OCI-LY7 (cell line): Measurements from ENCODE around the gene SAT2. TPM values are rescaled to one million over a fixed set of nuclear protein-coding genes. Genes with fewer than 3 reads are reported as not detected.

Experiments
- BruUV-seq: library from RNA; stranded (reverse); fragments of 400-500 nt; replicated peaks from 2 replicates; lab custom pipeline; 2021; lab: Mats Ljungman, UMichigan
- CTCF ChIA-PET: fragments of 300-600 bp; sonication (Branson Sonifier 250); formaldehyde crosslinking; loops from one replicate; lab custom pipeline; 2022; ENCODE audit warnings: antibody characterized with exemption; ENCODE audit not compliant: unreplicated experiment; lab: Charles Lee
- POLR2A ChIA-PET: fragments of 300-600 bp; sonication (Branson Sonifier 250); formaldehyde crosslinking; loops from one replicate; lab custom pipeline; 2022; ENCODE audit warnings: antibody characterized with exemption; lab: Charles Lee
- DNase-seq: peaks from one replicate; pipeline ENCODE4 v3.0.0-alpha.2; 2015; ENCODE audit warnings: low spot score
- H2AFZ ChIP-seq: fragments of 200-600 bp; sonication (generic), shearing (Covaris generic); 2 replicates; pipeline ENCODE4 v1.6.1; 2014; ENCODE audit warnings: mild to moderate bottlenecking, antibody characterized with exemption, low read length, moderate library complexity
- H3K27ac ChIP-seq: fragments of 200-600 bp; sonication (generic); 2 replicates; pipeline ENCODE4 v1.5.1; 2014; ENCODE audit warnings: mixed run types, low read depth, mild to moderate bottlenecking, moderate library complexity, low read length, inconsistent platforms; ENCODE audit not compliant: poor library complexity, severe bottlenecking
- H3K36me3 ChIP-seq: fragments of 200-600 bp; sonication (generic); 2 replicates; pipeline ENCODE4 v1.6.1; 2014; ENCODE audit warnings: mild to moderate bottlenecking, antibody characterized with exemption, low read length, moderate library complexity, mixed read lengths; ENCODE audit not compliant: insufficient read depth
- H3K4me1 ChIP-seq: fragments of 200-600 bp; sonication (generic); 2 replicates; pipeline ENCODE4 v1.5.1; 2014; ENCODE audit warnings: mild to moderate bottlenecking, low read length; ENCODE audit not compliant: insufficient read depth, poor library complexity, severe bottlenecking
- H3K4me2 ChIP-seq: fragments of 200-600 bp; sonication (generic); 2 replicates; pipeline ENCODE4 v1.6.1; 2014; ENCODE audit warnings: mild to moderate bottlenecking, low read length
- H3K4me3 ChIP-seq: fragments of 200-600 bp; sonication (generic); 2 replicates; pipeline ENCODE4 v1.5.1; 2014; ENCODE audit warnings: mild to moderate bottlenecking, low read depth, low read length; ENCODE audit not compliant: poor library complexity, severe bottlenecking
- H3K79me2 ChIP-seq: fragments of 200-600 bp; sonication (generic); 2 replicates; pipeline ENCODE4 v1.6.1; 2016; ENCODE audit warnings: low read depth, mild to moderate bottlenecking, low read length, moderate library complexity, mixed read lengths; ENCODE audit not compliant: insufficient read depth
- H3K9me2 ChIP-seq: fragments of 200-600 bp; sonication (generic); 2 replicates; pipeline ENCODE4 v1.6.1; 2016; ENCODE audit warnings: mild to moderate bottlenecking, low read length, mixed read lengths; ENCODE audit not compliant: insufficient read depth
- H3K9me3 ChIP-seq: fragments of 200-600 bp; sonication (generic); 2 replicates; pipeline ENCODE4 v1.6.1; 2014; ENCODE audit warnings: mild to moderate bottlenecking, mixed run types, low read length, mixed read lengths
- H4K20me1 ChIP-seq: fragments of 200-600 bp; sonication (generic); 2 replicates; pipeline ENCODE4 v1.6.1; 2014; ENCODE audit warnings: mild to moderate bottlenecking, antibody characterized with exemption, low read length, moderate library complexity, mixed read lengths; ENCODE audit not compliant: insufficient read depth
- CTCF ChIP-seq: fragments of 200-600 bp; sonication (generic); conservative IDR thresholded peaks from 2 replicates; pipeline ENCODE4 v1.5.1; 2014; ENCODE audit warnings: mild to moderate bottlenecking, antibody characterized with exemption, low read length, moderate library complexity, mixed read lengths
- EZH2phosphoT487 ChIP-seq: fragments of 200-600 bp; sonication (generic); IDR thresholded peaks from 2 replicates; pipeline ENCODE4 v1.6.1; 2018; ENCODE audit warnings: low read depth, borderline replicate concordance, mild to moderate bottlenecking, mixed run types, antibody characterized with exemption, low read length, moderate library complexity, mixed read lengths
- intact Hi-C: fragments of 100-400 bp; cut with micrococcal nuclease; formaldehyde crosslinking; loops from one replicate; pipeline ENCODE4 v1.10.0; 2022; ENCODE audit not compliant: unreplicated experiment
- total RNA-seq, 2 experiments: library from RNA; depleted of rRNA in 1 of 2; stranded (reverse); fragments of >200 nt in 1 of 2; shearing (Covaris generic) in 1 of 2; gene quantifications; 2 replicates each; pipeline ENCODE4 v1.2.3, GENCODE V29; 2014 to 2022

SAT2 gene
- total RNA-seq, 2 experiments from 2014 or later, result 16.9 to 37.3 TPM

GRCh38 chr17:7632492-7632894, 4.9 kb upstream of the SAT2 start:
- no peak overlapping the region for H3K27ac ChIP-seq
- ChIA-PET POLR2A (interaction anchor here (0.7 kb wide), 1 partner anchor 55 kb away, joined by 3 read pairs; no protein-coding TSS in a partner anchor), CTCF (no interaction called here)
- TF ChIP-seq CTCF (peak; percentile 78), EZH2phosphoT487 (no peak)
- no peak overlapping the region for H3K4me2 ChIP-seq
- H2AFZ ChIP-seq, result peak overlapping the region; percentile 29; the same call in 1 of the 2 replicates
- no peaks in the 10 kb centered on the region for H3K9me3 ChIP-seq
- no peaks in the 10 kb centered on the region for H3K9me2 ChIP-seq
- H3K4me1 ChIP-seq, result no peaks in the 10 kb centered on the region
- H3K79me2 ChIP-seq, result no peaks in the 10 kb centered on the region
- no peak overlapping the region for H3K4me3 ChIP-seq
- no TSS peak for BruUV-seq
- H4K20me1 ChIP-seq, result no peaks in the 10 kb centered on the region
- intact Hi-C loops, result loop anchor here (10.0 kb wide), 1 partner anchor 152 kb away; no protein-coding TSS in a partner anchor
- no peaks in the 10 kb centered on the region for H3K36me3 ChIP-seq
- peak; percentile 62 for DNase-seq

GRCh38 chr17:7631398-7632380, 4.1 kb upstream of the SAT2 start:
- Histone ChIP-seq H3K27ac (no peak overlapping the region), H3K36me3 (no peaks in the 10 kb centered on the region), H3K9me2 (no peaks in the 10 kb centered on the region), H3K4me1 (peaks cover 4% of the 10 kb centered on the region), H4K20me1 (no peaks in the 10 kb centered on the region), H3K4me3 (no peak overlapping the region), H2AFZ (no peak overlapping the region), H3K79me2 (no peaks in the 10 kb centered on the region), H3K9me3 (no peaks in the 10 kb centered on the region), H3K4me2 (no peak overlapping the region)
- ChIA-PET POLR2A (interaction anchor here (1.2 kb wide), 1 partner anchor 17 kb away, joined by 4 read pairs; the partner anchor contains the start of gene FXR2), CTCF (no interaction called here)
- intact Hi-C loops, result loop anchor here (10.0 kb wide), 1 partner anchor 153 kb away; no protein-coding TSS in a partner anchor
- no peak for DNase-seq
- BruUV-seq, result no TSS peak
- TF ChIP-seq EZH2phosphoT487 (no peak), CTCF (no peak)
